ENCODE measurements around the gene KIF23.

GRCh38 chr15:69424748-69425413 is 10.7 kb downstream of the KIF23 start:
- TF ChIP-seq, protein P1, sequence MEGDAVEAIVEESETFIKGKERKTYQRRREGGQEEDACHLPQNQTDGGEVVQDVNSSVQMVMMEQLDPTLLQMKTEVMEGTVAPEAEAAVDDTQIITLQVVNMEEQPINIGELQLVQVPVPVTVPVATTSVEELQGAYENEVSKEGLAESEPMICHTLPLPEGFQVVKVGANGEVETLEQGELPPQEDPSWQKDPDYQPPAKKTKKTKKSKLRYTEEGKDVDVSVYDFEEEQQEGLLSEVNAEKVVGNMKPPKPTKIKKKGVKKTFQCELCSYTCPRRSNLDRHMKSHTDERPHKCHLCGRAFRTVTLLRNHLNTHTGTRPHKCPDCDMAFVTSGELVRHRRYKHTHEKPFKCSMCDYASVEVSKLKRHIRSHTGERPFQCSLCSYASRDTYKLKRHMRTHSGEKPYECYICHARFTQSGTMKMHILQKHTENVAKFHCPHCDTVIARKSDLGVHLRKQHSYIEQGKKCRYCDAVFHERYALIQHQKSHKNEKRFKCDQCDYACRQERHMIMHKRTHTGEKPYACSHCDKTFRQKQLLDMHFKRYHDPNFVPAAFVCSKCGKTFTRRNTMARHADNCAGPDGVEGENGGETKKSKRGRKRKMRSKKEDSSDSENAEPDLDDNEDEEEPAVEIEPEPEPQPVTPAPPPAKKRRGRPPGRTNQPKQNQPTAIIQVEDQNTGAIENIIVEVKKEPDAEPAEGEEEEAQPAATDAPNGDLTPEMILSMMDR (IDR thresholded peaks at IDR 0.05), result no peak
- TF ChIP-seq POLR2A (IDR thresholded peaks at IDR 0.05), result no peak
